ENCODE measurements around the gene TLE5. TPM values are rescaled to one million over a fixed set of nuclear protein-coding genes. Genes with fewer than 3 reads are reported as not detected.

TLE5 gene
- 229 and 330 TPM in 2 replicates for total RNA-seq

GRCh38 chr19:3062165-3063105 lies at the start of gene TLE5:
Gene TLE5, minus strand, starts transcription at chr19:3062495. Its CDS starts 295 bp downstream, at chr19:3062200.

GRCh38 chr19:3029065-3029923 lies 33.0 kb downstream of the TLE5 start, which contains the start of gene TLE2:
Gene TLE2, minus strand, starts transcription at chr19:3029280. Its CDS starts 376 bp downstream, at chr19:3028904.

Other genes with a start within 250 kb of the TLE5 start
- gene ZNF554, start 242.6 kb downstream of the TLE5 start, total RNA-seq, result 3.0 and 3.1 TPM in 2 replicates
- 4.0 and 6.6 TPM in 2 replicates for gene ZNF555, start 221.0 kb downstream of the TLE5 start, total RNA-seq
- gene ZNF556, start 195.2 kb downstream of the TLE5 start, total RNA-seq, result under 0.01 TPM in 1 of 2 replicates, not detected in the other
- 3.1 and 4.1 TPM in 2 replicates for gene ZNF57, start 161.6 kb downstream of the TLE5 start, total RNA-seq
- 0.43 and 1.9 TPM in 2 replicates for gene ZNF77, start 117.5 kb downstream of the TLE5 start, total RNA-seq
- gene TLE6, start 84.9 kb downstream of the TLE5 start, total RNA-seq, result 1.6 TPM in 1 of 2 replicates, not detected in the other
- gene TLE2, start 33.2 kb downstream of the TLE5 start, total RNA-seq, result 11.7 and 13.1 TPM in 2 replicates
- 43.2 and 66.9 TPM in 2 replicates for gene GNA11, start 31.9 kb upstream of the TLE5 start, total RNA-seq
- gene GNA15, start 73.5 kb upstream of the TLE5 start, total RNA-seq, result not detected in 2 replicates
- not detected in 2 replicates for gene S1PR4, start 116.3 kb upstream of the TLE5 start, total RNA-seq
- 53.4 and 58.3 TPM in 2 replicates for gene NCLN, start 123.4 kb upstream of the TLE5 start, total RNA-seq
- not detected in 2 replicates for gene CELF5, start 162.2 kb upstream of the TLE5 start, total RNA-seq